Epithelial cell of proximal tubule (primary cell): Measurements from ENCODE around the gene IFT43. TPM values are rescaled to one million over a fixed set of nuclear protein-coding genes. Genes with fewer than 3 reads are reported as not detected.

ENCODE experiments used
- DNase-seq: peaks from one replicate; pipeline ENCODE4 v3.0.0-alpha.2; 2011; ENCODE audit warnings: low read depth
- H3K4me3 ChIP-seq: 2 replicates; pipeline ENCODE4 v1.5.1; 2011; ENCODE audit warnings: low read depth, mild to moderate bottlenecking, low read length
- CTCF ChIP-seq: conservative IDR thresholded peaks from 2 replicates; pipeline ENCODE4 v1.5.1; 2012; ENCODE audit warnings: low read depth, mild to moderate bottlenecking, low read length
- total RNA-seq: library from RNA; depleted of rRNA; stranded (reverse); fragments of >200 nt; gene quantifications from 2 replicates; pipeline ENCODE4 v1.2.3, GENCODE V29; 2015

IFT43 gene
- total RNA-seq, 1 donor from 2014 or later: 28.3 TPM

- no peak overlapping the region for H3K4me3 ChIP-seq
- DNase-seq: no peak
- no peak for TF ChIP-seq CTCF
Observed at GRCh38 chr14:76089575-76089974, 104.0 kb downstream of the IFT43 start.

- peak; percentile 15 for TF ChIP-seq CTCF
- DNase-seq: peak; percentile 3
- H3K4me3 ChIP-seq: no peak overlapping the region
Observed at GRCh38 chr14:76090616-76091391, 105.2 kb downstream of the IFT43 start.

- H3K4me3 ChIP-seq: no peak overlapping the region
Observed at GRCh38 chr14:76093077-76093476, 107.5 kb downstream of the IFT43 start.

GRCh38 chr14:76096257-76096656, 110.7 kb downstream of the IFT43 start:
- no peak for TF ChIP-seq CTCF
- H3K4me3 ChIP-seq: no peak overlapping the region
- DNase-seq: no peak

More at GRCh38 chr14:76093077-76093476, 107.5 kb downstream of the IFT43 start:
- DNase-seq: no peak
- TF ChIP-seq CTCF: no peak

- no peak for DNase-seq
- TF ChIP-seq CTCF: no peak
Observed at GRCh38 chr14:76097547-76097946, 112.0 kb downstream of the IFT43 start.

GRCh38 chr14:76098047-76098446, 112.5 kb downstream of the IFT43 start:
- TF ChIP-seq CTCF: no peak
- DNase-seq: no peak
- H3K4me3 ChIP-seq: no peak overlapping the region

More at GRCh38 chr14:76097547-76097946, 112.0 kb downstream of the IFT43 start:
- H3K4me3 ChIP-seq: no peak overlapping the region

- no peak for TF ChIP-seq CTCF
- H3K4me3 ChIP-seq: no peak overlapping the region
- DNase-seq: no peak
Observed at GRCh38 chr14:76098916-76099675, 113.5 kb downstream of the IFT43 start.
